ENCODE results near the gene PADI6. TPM values are rescaled to one million over a fixed set of nuclear protein-coding genes. Genes with fewer than 3 reads are reported as not detected.

Gene PADI6
- total RNA-seq, 1 donor from 2014 or later = not detected

DNA sequence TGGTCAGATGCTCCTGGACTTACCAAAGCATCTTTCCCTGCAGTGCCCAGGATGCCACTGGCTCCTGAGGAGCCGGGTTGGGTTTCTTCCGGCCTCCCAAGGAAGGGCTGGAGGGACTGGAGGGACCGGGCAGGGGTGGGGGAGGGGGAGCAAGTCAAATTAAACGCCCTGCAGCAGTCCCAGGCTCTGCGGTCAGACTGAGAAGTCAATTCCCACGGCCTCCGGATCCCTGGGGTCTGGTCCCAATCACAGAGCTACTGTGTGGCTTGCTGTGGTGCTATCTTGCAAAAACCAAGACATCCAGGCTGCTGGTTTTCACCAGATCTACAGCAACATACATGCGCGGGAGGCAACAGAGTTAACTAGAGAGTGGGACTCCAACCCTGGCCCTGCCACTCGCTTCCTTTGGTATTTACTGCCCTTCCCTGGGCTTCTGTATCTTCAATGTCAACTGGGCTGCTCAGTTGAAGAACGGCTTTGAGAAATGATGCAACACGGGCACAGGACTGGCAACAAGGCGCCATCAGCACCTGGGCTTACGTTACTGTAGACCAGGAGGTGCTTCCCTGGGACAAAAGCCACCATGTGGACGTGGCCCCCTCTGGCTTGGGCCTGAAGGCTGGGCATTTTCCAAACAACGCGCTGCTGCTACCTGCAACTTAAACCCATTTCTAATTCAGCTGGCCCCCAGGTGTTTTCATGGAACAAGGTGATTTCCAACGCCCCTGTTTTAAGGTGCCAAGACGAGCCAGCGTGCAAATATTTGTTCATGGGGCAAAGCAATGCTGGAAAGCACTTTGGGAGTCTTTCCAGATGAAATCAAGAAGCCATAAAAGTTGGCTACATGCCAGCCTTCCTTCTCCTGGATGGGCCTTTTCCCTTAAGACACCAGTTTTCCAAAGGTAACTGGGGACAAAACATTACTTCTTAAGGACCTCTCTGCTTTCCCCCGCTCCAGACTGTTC lies 56.0 kb downstream of the PADI6 start:
- DNase-seq (ENCODE audit: extremely low spot score, unreplicated experiment) = no peak
- TF ChIP-seq, protein P1, sequence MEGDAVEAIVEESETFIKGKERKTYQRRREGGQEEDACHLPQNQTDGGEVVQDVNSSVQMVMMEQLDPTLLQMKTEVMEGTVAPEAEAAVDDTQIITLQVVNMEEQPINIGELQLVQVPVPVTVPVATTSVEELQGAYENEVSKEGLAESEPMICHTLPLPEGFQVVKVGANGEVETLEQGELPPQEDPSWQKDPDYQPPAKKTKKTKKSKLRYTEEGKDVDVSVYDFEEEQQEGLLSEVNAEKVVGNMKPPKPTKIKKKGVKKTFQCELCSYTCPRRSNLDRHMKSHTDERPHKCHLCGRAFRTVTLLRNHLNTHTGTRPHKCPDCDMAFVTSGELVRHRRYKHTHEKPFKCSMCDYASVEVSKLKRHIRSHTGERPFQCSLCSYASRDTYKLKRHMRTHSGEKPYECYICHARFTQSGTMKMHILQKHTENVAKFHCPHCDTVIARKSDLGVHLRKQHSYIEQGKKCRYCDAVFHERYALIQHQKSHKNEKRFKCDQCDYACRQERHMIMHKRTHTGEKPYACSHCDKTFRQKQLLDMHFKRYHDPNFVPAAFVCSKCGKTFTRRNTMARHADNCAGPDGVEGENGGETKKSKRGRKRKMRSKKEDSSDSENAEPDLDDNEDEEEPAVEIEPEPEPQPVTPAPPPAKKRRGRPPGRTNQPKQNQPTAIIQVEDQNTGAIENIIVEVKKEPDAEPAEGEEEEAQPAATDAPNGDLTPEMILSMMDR (IDR thresholded peaks at IDR 0.05) = no peak
- H3K4me1 Mint-ChIP-seq (ENCODE audit: unreplicated experiment) = no peaks in the 10 kb centered on the region
- peaks cover 48% of the 10 kb centered on the region for H3K36me3 Mint-ChIP-seq (ENCODE audit: unreplicated experiment)
- H3K27me3 Mint-ChIP-seq (ENCODE audit: unreplicated experiment) = no peaks in the 10 kb centered on the region
- no peaks in the 10 kb centered on the region for H3K9me3 Mint-ChIP-seq (ENCODE audit: unreplicated experiment)
- no peak overlapping the region for H3K27ac Mint-ChIP-seq (ENCODE audit: unreplicated experiment)
- no peak overlapping the region for H3K4me3 Mint-ChIP-seq (ENCODE audit: unreplicated experiment)

DNA sequence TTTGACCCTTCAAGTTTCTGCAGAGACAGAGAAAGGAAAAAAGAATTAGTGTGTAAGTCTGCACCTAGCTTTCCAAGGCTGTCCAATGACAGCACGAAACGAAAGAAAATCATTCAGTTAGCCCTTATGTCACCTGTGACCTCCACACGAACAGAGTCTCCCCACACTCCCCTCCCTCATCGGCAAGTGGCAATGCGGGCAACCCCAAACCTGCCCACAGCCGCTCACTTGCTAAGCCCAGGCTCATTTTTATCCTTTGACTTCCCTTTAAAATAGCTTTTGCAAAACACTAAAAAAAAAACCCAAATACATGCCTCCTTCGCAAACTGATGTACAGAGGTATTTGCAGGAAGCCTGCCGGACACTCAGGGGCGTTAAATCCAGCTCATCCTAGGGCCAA lies 57.2 kb downstream of the PADI6 start:
- Mint-ChIP-seq H3K9me3 (ENCODE audit: unreplicated experiment) (no peaks in the 10 kb centered on the region), H3K27ac (ENCODE audit: unreplicated experiment) (no peak overlapping the region), H3K36me3 (ENCODE audit: unreplicated experiment) (peaks cover 47% of the 10 kb centered on the region), H3K4me3 (ENCODE audit: unreplicated experiment) (no peak overlapping the region), H3K4me1 (ENCODE audit: unreplicated experiment) (no peaks in the 10 kb centered on the region), H3K27me3 (ENCODE audit: unreplicated experiment) (no peaks in the 10 kb centered on the region)
- DNase-seq (ENCODE audit: extremely low spot score, unreplicated experiment) = no peak
- TF ChIP-seq, protein P1 (IDR thresholded peaks at IDR 0.05) = no peak

DNA sequence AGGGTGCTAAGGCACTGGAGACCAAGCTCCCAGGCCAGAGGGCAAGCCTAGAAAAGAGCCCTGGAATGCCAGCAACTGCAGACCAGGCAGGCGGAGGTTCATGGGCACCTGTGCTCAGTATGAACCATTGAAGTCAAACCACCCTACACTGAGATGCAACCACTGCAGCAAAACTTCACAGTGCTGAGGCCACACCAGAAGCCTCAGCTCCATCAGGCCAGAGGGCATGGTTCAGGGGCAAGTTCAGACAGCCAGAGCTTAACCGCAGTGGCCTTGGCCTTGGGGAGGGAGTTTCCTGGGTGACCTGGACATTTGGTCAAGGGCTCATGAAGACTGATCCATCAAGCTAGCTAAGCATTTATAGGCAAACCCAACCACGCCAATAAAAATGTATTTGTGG lies 60.4 kb downstream of the PADI6 start:
- peaks cover 20% of the 10 kb centered on the region for H3K4me1 Mint-ChIP-seq (ENCODE audit: unreplicated experiment)
- H3K27ac Mint-ChIP-seq (ENCODE audit: unreplicated experiment) = no peak overlapping the region
- no peak for DNase-seq (ENCODE audit: extremely low spot score, unreplicated experiment)
- H3K27me3 Mint-ChIP-seq (ENCODE audit: unreplicated experiment) = no peaks in the 10 kb centered on the region
- peaks cover 25% of the 10 kb centered on the region for H3K36me3 Mint-ChIP-seq (ENCODE audit: unreplicated experiment)
- no peak overlapping the region for H3K4me3 Mint-ChIP-seq (ENCODE audit: unreplicated experiment)
- no peaks in the 10 kb centered on the region for H3K9me3 Mint-ChIP-seq (ENCODE audit: unreplicated experiment)
- TF ChIP-seq, protein P1 (IDR thresholded peaks at IDR 0.05) = no peak

DNA sequence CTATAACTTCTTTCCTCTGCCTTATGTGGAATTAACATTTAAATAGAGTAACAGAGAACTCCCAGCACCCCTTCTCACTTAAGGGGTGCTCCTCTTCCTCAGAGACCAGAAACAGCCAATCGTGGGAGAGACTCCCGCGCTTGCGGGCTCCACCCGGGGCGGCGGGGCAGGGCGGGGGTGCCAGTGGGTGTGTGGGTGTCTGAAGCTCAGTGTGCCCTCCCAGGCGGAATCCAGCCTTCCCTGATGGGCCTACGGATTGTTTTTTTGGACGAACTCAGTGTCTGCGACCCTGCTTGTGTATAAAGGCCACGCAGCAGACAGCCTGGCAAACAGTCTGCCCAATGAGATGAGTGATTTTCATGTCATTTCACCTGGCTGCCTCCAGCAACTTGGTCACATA lies 61.3 kb downstream of the PADI6 start:
- DNase-seq (ENCODE audit: extremely low spot score, unreplicated experiment) = no peak
- Mint-ChIP-seq H3K27ac (ENCODE audit: unreplicated experiment) (no peak overlapping the region), H3K4me1 (ENCODE audit: unreplicated experiment) (peaks cover 20% of the 10 kb centered on the region), H3K4me3 (ENCODE audit: unreplicated experiment) (no peak overlapping the region), H3K9me3 (ENCODE audit: unreplicated experiment) (no peaks in the 10 kb centered on the region), H3K27me3 (ENCODE audit: unreplicated experiment) (no peaks in the 10 kb centered on the region), H3K36me3 (ENCODE audit: unreplicated experiment) (peaks cover 25% of the 10 kb centered on the region)
- TF ChIP-seq, protein P1 (IDR thresholded peaks at IDR 0.05) = no peak

DNA sequence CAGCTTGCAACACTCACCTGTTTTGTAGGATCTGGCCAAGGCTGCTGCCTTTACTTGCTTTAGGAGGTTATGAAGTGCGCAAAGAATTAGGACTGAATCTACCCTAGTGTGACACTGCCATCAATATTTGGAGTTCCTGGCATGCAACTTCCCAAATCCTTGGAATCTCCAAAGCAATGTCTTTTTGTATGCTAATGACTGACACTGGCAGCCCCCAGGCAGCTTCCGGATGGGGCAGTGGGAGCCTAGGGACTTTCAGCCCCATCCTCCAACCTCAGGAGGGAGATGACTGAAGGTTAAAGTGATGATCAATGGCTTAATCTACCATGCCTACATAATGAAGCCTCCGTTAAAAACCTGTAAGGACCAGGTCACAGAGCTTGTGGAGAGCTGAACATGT lies 62.0 kb downstream of the PADI6 start:
- H3K36me3 Mint-ChIP-seq (ENCODE audit: unreplicated experiment) = peaks cover 22% of the 10 kb centered on the region
- no peak overlapping the region for H3K27ac Mint-ChIP-seq (ENCODE audit: unreplicated experiment)
- H3K4me1 Mint-ChIP-seq (ENCODE audit: unreplicated experiment) = peaks cover 20% of the 10 kb centered on the region
- no peaks in the 10 kb centered on the region for H3K27me3 Mint-ChIP-seq (ENCODE audit: unreplicated experiment)
- H3K9me3 Mint-ChIP-seq (ENCODE audit: unreplicated experiment) = no peaks in the 10 kb centered on the region
- TF ChIP-seq, protein P1 (IDR thresholded peaks at IDR 0.05) = no peak
- H3K4me3 Mint-ChIP-seq (ENCODE audit: unreplicated experiment) = no peak overlapping the region
- no peak for DNase-seq (ENCODE audit: extremely low spot score, unreplicated experiment)

All from osteocyte (in vitro differentiated cells).